HG03469 (cell line): ENCODE results near the gene CMTM8.

Source experiments
- ATAC-seq: cut with Tn5 transposase; IDR thresholded peaks from one replicate; pipeline ENCODE4 v1.9.1; 2021; ENCODE audit warnings: mild to moderate bottlenecking, moderate library complexity, moderate number of reproducible peaks; ENCODE audit not compliant: unreplicated experiment

Gene CMTM8

GRCh38 chr3:32275506-32275905 is 37.0 kb downstream of the CMTM8 start:
- ATAC-seq: no peak

- no peak for ATAC-seq
These were observed 37.9 kb downstream of the CMTM8 start for GRCh38 chr3:32276279-32276841.

DNA sequence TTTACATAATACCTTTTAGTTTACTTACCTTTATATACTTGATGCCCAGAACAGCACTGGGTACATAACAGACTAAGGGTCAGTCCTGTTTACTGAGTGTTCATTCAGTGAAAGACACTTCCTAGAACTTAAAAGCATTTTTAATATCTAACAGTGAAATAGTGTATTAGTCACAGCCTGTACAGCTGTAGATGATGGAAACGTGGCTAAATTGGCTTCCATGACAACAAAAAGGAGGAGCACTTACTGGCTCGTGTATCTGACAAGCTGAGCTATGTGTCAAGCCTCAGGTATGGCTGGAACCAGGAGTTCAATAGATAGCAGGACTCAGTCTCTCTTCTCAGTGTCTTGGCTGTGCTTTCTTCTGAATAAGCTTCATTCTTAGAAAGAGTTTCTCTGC is 40.2 kb downstream of the CMTM8 start:
- no peak for ATAC-seq

DNA sequence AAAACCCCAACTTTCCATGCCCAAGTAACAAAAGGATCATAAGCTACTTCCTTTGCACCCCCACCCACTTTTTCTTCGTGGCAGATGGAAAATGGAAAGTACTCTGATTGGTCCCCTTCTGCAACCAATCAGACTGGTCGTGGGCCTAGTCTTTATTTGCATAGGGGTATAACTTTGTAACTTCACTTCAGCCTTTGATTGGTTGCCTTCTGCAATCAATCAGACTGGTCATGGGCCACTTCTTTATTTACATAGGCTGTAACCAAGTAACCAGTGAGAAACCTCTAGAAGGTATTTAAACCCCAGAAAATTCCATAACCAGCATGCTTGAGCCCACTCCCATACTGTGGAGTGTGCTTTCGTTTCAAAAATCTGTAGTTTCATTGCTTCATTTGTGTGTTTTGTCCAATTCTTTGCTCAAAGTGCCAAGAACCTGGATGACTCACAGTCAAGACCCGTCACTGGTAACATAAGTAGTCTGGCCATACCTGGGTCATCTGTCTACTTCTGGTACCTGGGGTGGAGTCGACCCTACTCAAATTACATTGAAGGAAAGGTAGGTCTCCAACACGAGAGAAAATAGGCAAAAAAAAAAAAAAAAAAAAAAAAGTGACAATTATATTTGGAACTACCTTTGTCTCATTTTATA is 41.9 kb downstream of the CMTM8 start:
- ATAC-seq: no peak

- ATAC-seq: no peak
These were observed 43.2 kb downstream of the CMTM8 start for GRCh38 chr3:32281570-32282106.

DNA sequence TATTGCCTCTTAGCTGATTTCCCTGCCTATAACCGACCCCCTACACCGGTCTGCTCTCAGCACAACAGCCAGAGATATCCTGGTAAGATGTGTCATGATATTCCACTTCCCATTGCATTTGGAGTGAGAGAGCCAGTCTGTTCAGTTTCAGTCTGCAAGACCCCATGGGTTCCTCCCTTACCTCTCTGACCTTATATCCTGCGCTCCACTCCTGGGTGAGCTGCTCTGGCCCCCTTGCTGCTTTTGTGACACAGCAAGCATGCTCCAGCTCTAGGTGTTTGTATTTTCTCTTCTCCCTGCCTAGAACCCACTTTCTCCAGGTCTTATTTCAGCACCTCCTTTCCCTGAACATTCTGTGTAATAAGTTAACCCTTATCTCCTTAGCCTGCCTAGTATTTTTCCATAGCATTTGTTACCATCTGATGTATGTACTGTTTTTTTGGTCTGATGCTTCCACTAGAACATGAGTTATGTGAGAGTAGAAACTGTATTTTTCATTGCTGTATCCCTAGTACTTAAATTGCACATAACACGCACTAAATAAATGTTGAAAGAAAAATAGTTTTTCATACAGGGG is 44.2 kb downstream of the CMTM8 start:
- no peak for ATAC-seq

DNA sequence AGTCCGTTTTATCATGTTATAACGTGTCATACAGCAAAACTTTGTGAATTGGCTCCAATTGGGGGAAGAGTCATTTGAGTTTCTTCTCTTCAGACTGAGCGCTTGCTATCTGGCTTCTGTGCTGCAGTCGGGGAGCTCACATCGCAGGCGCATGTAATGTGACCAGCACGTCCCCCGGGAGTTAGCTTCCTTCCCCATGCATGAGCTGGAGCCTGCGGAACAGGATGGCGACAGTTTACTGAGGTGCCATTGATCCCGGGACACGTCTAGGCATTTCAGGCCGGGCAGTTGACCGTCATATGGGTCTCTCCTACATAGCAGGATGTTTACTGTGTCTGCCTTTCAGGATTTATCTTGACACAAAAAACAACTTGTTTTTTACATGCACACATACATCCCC is 44.8 kb downstream of the CMTM8 start:
- no peak for ATAC-seq

- ATAC-seq: no peak
These were observed 46.1 kb downstream of the CMTM8 start for GRCh38 chr3:32284443-32285212.

DNA sequence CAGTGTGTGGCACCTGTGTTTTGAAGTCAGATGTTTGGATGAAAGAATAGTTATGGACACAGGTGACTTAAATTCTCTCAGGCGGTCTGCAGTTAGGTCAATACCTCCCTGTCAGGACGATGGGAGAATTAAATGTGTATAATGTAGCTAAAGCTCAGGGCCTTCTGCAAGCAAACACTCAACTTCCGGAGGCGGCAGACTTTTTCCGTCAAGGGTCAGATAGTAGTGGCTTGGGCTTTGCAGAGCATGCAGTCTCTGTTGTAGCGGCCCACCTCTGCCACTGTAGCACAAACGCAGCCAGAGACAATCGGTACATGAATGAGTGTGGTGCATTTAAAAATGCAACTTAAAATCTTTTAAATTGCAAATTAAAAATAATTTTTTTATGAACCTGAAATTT is 47.4 kb downstream of the CMTM8 start:
- ATAC-seq: no peak

DNA sequence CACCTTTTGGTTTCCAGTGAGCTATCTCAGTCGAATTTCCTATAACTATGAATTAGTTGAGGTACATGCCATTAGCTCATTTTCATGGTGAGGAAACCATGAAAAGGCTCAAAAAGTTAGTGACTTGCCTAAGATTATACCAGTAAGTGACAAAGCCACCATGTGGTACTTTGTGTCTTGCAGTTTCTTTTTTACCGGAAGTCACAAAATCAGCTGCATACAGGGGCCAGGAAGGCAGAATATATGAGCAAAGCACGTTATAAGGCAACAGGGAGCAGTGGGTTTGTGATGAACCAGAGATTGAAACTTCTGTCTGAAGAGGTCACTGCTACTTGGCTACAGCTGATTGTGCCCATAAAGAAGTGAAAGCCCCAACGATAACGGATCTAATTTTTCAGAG is 50.3 kb downstream of the CMTM8 start:
- no peak for ATAC-seq

- ATAC-seq: no peak
These were observed 52.1 kb downstream of the CMTM8 start for GRCh38 chr3:32290619-32291018.

- ATAC-seq: no peak
These were observed 53.8 kb downstream of the CMTM8 start for GRCh38 chr3:32292085-32292796.

- no peak for ATAC-seq
These were observed 55.4 kb downstream of the CMTM8 start for GRCh38 chr3:32293903-32294302.

DNA sequence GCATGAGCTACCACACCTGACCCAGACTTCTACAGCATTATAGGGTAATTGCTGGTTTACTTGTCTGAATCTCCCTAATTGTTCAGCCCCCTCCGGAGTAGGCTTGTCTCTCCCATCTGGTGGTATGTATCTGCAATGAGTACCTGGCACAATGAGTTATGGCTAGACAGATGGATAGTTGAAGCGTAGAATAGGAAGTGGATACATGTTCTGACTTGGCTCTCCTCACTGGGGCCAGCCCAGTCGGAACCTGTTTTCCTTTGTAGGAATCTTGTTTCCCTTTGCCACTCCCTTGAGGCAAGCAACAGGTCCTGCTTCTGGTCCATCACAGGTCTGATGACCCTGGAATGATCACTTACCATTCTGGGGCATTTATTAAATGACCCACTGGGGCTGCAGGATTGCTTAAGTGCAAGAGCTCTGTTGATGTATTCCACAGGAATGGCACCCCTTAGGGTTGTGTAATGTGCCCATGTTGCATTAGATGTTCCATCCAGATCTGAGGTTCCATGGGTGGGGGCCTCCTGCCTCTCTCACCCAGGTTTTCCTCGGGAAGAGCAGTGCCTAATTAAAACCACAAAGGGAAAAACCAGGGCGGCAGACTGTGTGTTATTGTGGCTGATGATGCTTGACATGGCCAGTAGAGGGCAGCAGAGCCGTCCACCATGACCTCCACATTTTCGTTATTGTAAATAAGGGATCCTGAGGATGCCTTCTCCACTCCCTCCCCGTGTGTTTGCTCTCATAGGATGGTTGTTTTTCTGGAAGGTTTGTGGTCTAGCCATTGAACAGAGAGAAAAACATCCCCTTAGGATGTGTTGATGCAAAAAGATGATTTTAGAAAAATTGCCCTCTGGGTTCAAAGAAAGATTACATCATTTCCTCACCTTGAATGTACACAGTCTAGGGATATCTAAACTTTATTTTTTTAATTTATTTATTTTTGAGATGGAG is 58.0 kb downstream of the CMTM8 start:
- no peak for ATAC-seq

DNA sequence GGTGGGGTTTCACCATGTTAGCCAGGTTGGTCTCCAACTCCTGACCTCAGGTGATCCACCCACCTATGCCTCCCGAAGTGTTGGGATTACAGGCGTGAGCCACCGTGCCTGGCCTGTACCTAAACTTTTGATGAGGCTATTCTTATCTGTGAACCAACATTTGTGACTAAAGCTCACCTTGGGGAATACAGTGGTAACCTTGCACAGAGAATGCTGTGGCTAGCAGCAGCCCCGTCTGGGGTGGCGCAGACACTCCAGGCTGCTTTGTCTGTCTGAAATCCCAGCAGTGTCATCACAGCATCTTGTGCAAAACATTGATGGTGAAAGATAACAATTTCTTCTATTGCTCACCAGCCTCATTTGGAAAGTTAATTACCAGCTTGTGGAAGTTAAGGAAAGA is 58.9 kb downstream of the CMTM8 start:
- no peak for ATAC-seq

DNA sequence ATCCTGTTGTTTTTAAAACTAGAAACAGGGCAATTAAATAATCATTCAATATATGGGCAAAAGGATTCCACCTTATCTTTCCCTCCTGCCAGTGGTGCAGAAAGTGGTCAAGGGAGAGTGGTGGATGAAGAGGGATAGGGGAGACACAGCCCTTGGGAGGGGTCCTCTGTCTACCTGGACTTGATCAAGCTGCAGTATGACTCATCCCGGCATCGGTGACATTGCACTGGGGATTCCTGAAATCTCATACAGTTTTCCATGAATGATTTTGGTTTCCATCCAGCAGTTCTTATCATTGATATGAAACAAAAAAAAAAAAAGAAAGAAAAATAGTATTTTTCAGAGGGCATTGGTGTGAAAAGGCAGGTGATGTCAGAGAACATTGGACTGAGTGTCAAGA is 62.9 kb downstream of the CMTM8 start:
- no peak for ATAC-seq

GRCh38 chr3:32302601-32303398 is 64.3 kb downstream of the CMTM8 start:
- no peak for ATAC-seq

- no peak for ATAC-seq
These were observed 64.9 kb downstream of the CMTM8 start for GRCh38 chr3:32303399-32303747.
